Parathyroid adenoma (tissue), 2 donors: ENCODE results near the gene SLC7A5.
"Not testable (repeated sequence)": the region's sequence is repeated elsewhere in the genome, so short reads cannot be mapped to it uniquely, and the experiment has no call there.

Experiments used
- H2AFZ ChIP-seq: fragments of 300-600 bp; sonication (generic); one replicate; pipeline ENCODE4 v1.7.0; 2017; ENCODE audit warnings: antibody characterized with exemption, mild to moderate bottlenecking
- H3K27ac ChIP-seq: fragments of 300-600 bp; sonication (generic); one replicate; pipeline ENCODE4 v1.7.0; 2017
- H3K27me3 ChIP-seq: fragments of 300-600 bp; sonication (generic); one replicate; pipeline ENCODE4 v1.7.0; 2017; ENCODE audit warnings: low read length; ENCODE audit not compliant: control insufficient read depth, insufficient read depth
- H3K36me3 ChIP-seq: fragments of 300-600 bp; sonication (generic); one replicate; pipeline ENCODE4 v1.7.0; 2017; ENCODE audit warnings: low read length; ENCODE audit not compliant: control insufficient read depth, insufficient read depth
- H3K4me1 ChIP-seq: fragments of 300-600 bp; sonication (generic); one replicate; pipeline ENCODE4 v1.7.0; 2017; ENCODE audit warnings: control low read depth
- H3K4me2 ChIP-seq: fragments of 300-600 bp; sonication (generic); one replicate; pipeline ENCODE4 v1.7.0; 2017; ENCODE audit warnings: low read length
- H3K4me3 ChIP-seq: fragments of 300-600 bp; sonication (generic); one replicate; pipeline ENCODE4 v1.7.0; 2017; ENCODE audit warnings: low read depth, low read length
- H3K79me2 ChIP-seq: fragments of 300-600 bp; sonication (generic); one replicate; pipeline ENCODE4 v1.7.0; 2017; ENCODE audit warnings: control low read depth
- H3K9ac ChIP-seq: fragments of 300-600 bp; sonication (generic); one replicate; pipeline ENCODE4 v1.7.0; 2017; ENCODE audit warnings: mild to moderate bottlenecking
- H3K9me3 ChIP-seq: fragments of 300-600 bp; sonication (generic); one replicate; pipeline ENCODE4 v1.7.0; 2017; ENCODE audit warnings: low read length; ENCODE audit not compliant: control insufficient read depth
- TF ChIP-seq, protein P1 (sequence below): fragments of 300-600 bp; sonication (generic); IDR thresholded peaks from one replicate; pipeline ENCODE4 v1.7.0; 2017; ENCODE audit warnings: antibody characterized with exemption, mild to moderate bottlenecking
- donor health status: primary hyperparathyroidism.

SLC7A5 gene

DNA sequence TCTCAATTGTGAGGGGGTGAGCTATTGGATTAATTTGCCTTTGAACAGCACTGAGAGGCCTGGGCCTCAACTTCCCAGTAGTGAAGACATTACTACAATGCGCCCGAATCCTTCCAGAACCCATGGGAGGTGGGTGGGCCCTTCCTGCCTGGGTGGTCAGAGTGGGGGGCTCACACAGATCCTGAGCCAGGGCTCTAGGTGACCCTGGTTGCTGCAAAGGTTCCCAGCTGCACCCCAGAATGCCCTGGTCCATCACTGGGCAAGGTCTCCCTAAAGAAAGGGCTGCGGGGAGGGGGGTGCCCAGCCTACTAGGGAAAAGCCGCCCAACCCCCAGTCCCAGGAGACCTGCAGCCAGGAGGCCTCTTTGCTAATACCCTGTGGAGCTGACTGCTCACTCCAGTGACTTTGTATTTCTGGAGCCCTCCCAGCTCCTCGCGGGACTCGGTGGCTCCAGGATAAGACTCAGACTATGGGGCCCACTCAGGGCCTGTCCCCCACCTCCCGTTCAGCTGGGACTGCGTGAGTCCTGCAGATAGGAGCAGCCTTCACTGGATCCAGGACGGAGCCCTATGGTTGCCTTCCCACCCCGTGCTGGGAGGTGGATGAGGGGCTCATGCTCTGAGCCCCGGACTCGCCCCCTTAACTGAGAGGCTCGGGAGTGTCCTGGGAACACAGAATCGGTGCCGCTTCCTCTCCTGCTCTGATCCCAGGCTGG lies 40.2 kb downstream of the SLC7A5 start:
- Histone ChIP-seq H3K79me2 (no peaks in the 10 kb centered on the region), H3K9me3 (no peaks in the 10 kb centered on the region), H3K4me3 (no peak overlapping the region), H3K36me3 (no peaks in the 10 kb centered on the region), H3K27me3 (no peaks in the 10 kb centered on the region), H2AFZ (no peak overlapping the region), H3K9ac (no peak overlapping the region), H3K4me2 (no peak overlapping the region), H3K27ac (no peak overlapping the region), H3K4me1 (no peaks in the 10 kb centered on the region)
- TF ChIP-seq, protein P1, sequence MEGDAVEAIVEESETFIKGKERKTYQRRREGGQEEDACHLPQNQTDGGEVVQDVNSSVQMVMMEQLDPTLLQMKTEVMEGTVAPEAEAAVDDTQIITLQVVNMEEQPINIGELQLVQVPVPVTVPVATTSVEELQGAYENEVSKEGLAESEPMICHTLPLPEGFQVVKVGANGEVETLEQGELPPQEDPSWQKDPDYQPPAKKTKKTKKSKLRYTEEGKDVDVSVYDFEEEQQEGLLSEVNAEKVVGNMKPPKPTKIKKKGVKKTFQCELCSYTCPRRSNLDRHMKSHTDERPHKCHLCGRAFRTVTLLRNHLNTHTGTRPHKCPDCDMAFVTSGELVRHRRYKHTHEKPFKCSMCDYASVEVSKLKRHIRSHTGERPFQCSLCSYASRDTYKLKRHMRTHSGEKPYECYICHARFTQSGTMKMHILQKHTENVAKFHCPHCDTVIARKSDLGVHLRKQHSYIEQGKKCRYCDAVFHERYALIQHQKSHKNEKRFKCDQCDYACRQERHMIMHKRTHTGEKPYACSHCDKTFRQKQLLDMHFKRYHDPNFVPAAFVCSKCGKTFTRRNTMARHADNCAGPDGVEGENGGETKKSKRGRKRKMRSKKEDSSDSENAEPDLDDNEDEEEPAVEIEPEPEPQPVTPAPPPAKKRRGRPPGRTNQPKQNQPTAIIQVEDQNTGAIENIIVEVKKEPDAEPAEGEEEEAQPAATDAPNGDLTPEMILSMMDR, result no peak

DNA sequence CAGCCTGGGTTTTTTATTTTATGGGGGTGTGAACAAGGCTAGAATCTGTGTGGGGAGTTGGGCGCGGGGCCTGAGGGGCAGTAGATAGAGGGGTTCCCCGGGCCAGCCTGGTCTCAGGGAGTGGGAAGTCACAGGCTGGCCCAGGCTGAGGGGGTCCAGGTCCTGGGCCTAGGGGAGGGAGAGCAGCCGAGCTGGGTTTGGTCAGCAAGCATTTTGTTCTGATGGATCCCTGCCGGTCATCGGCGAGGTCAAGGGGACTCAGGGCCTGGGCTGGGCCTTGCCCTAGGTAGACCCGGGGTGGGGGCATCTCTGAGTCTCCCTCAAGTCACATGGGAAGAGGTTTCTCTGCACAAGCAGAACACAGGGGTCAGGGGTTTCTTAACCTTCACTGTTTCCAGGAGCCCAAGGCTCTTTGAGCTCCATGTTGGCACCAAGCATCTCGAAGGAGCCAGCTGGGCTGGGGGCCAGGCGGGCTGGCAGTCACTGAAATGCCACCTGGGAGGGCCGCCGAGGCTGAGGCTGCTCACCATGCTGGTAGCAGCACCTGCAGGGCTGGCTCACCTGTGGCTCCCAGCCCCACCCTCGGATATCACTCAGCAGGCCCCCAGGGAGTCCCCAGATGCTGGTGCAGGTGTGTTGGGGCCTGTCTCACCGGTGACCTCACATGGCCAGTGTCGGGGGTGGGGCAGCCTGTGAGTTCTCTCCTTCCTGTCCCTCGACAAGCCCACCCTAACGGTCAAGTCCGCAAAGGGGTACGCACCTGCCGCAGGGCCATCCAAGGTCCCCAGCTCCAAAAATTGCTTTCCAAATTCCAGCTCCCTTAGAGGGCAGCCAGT lies 41.0 kb downstream of the SLC7A5 start:
- H2AFZ ChIP-seq, result no peak overlapping the region
- no peak overlapping the region for H3K27ac ChIP-seq
- H3K9ac ChIP-seq, result no peak overlapping the region
- no peak overlapping the region for H3K4me2 ChIP-seq
- TF ChIP-seq, protein P1, result no peak
- H3K4me1 ChIP-seq, result no peaks in the 10 kb centered on the region
- no peaks in the 10 kb centered on the region for H3K9me3 ChIP-seq
- H3K36me3 ChIP-seq, result no peaks in the 10 kb centered on the region
- H3K27me3 ChIP-seq, result no peaks in the 10 kb centered on the region
- no peak overlapping the region for H3K4me3 ChIP-seq
- no peaks in the 10 kb centered on the region for H3K79me2 ChIP-seq

DNA sequence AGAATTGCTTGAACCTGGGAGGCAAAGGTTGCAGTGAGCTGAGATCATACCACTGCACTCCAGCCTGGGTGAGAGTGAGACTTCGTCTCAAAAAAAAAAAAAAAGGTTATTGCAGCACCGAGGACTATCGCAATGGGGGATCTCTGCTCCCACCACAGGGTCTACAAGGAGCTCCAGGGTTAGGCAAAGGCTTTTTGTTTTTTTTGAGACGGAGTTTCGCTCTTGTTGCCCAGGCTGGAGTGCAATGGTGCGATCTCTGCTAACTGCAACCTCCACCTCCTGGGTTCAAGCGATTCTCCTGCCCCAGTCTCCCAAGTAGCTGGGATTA lies 41.8 kb downstream of the SLC7A5 start:
- not testable (repeated sequence) for H3K9ac ChIP-seq, H3K4me3 ChIP-seq, H3K27ac ChIP-seq, H3K4me1 ChIP-seq, H2AFZ ChIP-seq, H3K79me2 ChIP-seq, H3K9me3 ChIP-seq, H3K4me2 ChIP-seq, H3K27me3 ChIP-seq, H3K36me3 ChIP-seq

DNA sequence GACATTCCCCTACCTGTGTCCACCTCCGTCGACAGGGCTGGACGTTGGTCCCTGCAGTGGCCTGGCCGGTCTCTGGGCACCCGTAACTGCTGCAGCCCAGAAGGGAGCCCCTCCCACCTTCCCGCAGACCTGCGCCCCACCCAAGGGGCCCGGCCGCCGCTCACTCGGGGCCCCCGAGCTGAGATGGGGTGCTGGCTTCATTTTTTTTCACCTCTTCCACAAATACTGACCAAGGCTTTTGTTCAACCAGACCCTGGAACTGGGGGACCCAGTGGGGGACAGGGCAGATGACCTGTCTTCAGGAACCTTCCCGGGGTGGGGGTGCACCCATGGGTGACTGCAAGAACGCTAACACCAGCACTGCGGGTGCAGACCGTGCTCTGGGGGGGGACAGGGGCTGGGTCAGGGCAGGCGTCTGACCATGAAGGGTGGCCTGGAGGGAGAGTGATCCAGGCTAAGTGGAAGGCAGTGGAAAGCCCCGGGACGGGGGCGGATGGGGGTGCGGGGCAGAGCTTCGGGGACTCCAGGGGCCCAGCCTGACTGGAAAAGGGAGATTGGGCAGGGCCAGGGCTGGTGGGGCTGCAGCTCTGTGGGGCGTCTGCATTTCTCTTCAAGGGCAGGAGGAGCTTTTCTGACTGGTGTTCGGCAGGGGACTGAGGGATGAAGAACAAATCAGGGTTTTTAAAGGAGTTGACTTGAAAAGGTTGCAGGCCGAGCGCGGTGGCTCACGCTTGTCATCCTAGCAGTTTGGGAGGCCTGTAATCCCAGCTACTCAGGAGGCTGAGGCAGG lies 42.3 kb downstream of the SLC7A5 start:
- Histone ChIP-seq H3K9ac (no peak overlapping the region), H3K9me3 (no peaks in the 10 kb centered on the region), H3K27ac (no peak overlapping the region), H3K79me2 (no peaks in the 10 kb centered on the region), H3K4me2 (no peak overlapping the region), H3K4me3 (no peak overlapping the region), H3K27me3 (no peaks in the 10 kb centered on the region), H2AFZ (no peak overlapping the region), H3K36me3 (no peaks in the 10 kb centered on the region), H3K4me1 (no peaks in the 10 kb centered on the region)
- TF ChIP-seq, protein P1, result no peak

DNA sequence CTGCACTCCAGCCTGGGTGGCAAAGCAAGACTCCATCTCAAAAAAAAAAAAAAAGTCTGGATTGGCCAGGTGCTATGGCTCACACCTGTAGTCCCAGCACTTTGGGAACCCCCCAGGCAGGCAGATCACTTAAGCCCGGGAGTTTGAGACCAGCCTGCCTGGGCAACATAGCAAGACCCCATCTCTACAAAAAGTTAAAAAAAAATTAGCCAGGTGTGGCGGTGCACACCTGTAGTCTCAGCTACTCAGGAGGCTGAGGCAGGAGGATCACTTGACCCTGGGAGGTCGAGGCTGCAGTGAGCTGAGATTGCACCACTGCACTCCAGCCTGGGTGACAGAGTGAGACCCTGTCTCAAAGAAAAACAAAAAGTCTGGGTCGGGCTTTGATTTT lies 42.9 kb downstream of the SLC7A5 start:
- H3K27ac ChIP-seq, H3K9ac ChIP-seq, H3K79me2 ChIP-seq, H2AFZ ChIP-seq, H3K4me3 ChIP-seq, H3K4me1 ChIP-seq, H3K4me2 ChIP-seq, H3K27me3 ChIP-seq, H3K9me3 ChIP-seq, H3K36me3 ChIP-seq: not testable (repeated sequence)

DNA sequence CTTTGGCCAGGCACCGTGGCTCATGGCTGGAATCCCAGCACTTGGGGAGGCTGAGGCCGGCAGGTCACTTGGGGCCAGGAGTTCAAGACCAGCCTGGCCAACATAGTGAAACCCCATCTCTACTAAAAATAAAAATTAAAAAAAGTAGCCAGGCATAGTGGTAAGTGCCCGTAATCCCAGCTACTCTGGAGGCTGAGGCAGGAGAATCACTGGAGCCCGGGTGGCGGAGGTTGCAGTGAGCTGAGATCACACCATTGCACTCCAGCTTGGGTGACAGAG lies 43.5 kb downstream of the SLC7A5 start:
- H3K4me2 ChIP-seq, H3K4me1 ChIP-seq, H3K27me3 ChIP-seq, H3K27ac ChIP-seq, H3K9ac ChIP-seq, H3K36me3 ChIP-seq, H3K79me2 ChIP-seq, H3K9me3 ChIP-seq, H2AFZ ChIP-seq, H3K4me3 ChIP-seq: not testable (repeated sequence)
